ENCODE results near the gene CDH13. TPM values are rescaled to one million over a fixed set of nuclear protein-coding genes. Genes with fewer than 3 reads are reported as not detected.

CDH13 gene
- total RNA-seq, 4 donors from 2014 or later, result 3.4 to 14.8 (median 6.5) TPM

DNA sequence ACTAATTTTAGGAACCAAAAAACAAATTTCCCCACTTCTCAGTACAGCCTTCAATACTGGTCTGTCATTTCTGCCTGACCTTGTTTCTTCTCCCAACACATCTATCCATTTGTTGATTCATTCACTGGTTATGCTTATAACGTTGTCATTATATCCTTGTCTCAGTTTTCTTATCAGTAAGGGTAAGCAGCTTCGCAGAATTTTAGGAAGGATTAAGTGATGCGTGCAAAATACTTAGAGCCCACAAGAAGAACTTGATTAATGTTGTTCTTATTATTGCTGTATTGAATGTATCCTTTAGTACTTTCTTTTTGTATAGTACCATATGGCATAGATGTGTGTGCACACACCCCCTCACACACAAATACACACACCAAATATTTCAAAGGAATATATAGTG is 777.5 kb downstream of the CDH13 start:
- H3K27ac ChIP-seq, result no peak overlapping the region
- H3K36me3 ChIP-seq, result no peaks in the 10 kb centered on the region
- peaks cover 0 to 4% of the 10 kb centered on the region in 2 donors for H3K4me1 ChIP-seq
- H3K4me3 ChIP-seq (replicated peaks in 1 of 3), result no peak overlapping the region
- TF ChIP-seq, protein P1, sequence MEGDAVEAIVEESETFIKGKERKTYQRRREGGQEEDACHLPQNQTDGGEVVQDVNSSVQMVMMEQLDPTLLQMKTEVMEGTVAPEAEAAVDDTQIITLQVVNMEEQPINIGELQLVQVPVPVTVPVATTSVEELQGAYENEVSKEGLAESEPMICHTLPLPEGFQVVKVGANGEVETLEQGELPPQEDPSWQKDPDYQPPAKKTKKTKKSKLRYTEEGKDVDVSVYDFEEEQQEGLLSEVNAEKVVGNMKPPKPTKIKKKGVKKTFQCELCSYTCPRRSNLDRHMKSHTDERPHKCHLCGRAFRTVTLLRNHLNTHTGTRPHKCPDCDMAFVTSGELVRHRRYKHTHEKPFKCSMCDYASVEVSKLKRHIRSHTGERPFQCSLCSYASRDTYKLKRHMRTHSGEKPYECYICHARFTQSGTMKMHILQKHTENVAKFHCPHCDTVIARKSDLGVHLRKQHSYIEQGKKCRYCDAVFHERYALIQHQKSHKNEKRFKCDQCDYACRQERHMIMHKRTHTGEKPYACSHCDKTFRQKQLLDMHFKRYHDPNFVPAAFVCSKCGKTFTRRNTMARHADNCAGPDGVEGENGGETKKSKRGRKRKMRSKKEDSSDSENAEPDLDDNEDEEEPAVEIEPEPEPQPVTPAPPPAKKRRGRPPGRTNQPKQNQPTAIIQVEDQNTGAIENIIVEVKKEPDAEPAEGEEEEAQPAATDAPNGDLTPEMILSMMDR (IDR thresholded peaks at IDR 0.05), result no peak
- no peak for TF ChIP-seq POLR2A (IDR thresholded peaks at IDR 0.05)
- no peaks in the 10 kb centered on the region for H3K27me3 ChIP-seq
- DNase-seq, result no peak
- intact Hi-C loops (cut with DNase I), result no loop called here
- H3K9me3 ChIP-seq, result no peaks in the 10 kb centered on the region
- WGBS, 2 donors, result 82% methylated on average over 3 of the region's 3 CpGs

DNA sequence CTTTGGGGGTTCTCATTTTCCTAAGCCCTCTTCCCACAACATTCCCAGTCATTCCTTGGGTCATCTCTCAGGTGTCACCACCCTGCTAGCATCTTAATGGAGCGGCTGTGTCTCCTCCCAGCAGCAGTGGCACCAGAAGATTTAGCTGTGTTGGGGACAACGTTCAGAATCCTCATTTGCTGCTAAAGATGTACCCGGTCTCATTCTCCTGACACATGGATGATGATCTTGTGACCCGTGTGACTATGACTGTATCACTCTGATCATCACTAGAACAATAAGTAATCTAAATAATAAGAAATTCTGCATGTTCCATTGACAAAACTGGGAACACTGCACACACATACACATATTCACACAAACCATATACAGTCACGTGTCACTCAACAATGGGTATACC is 781.2 kb downstream of the CDH13 start:
- 81 to 87% methylated on average over 5 of the region's 5 CpGs for WGBS, 2 donors
- Histone ChIP-seq H3K27ac (no peak overlapping the region), H3K4me1 (no peaks in the 10 kb centered on the region), H3K36me3 (no peaks in the 10 kb centered on the region), H3K9me3 (no peaks in the 10 kb centered on the region), H3K4me3 (replicated peaks in 1 of 3) (no peak overlapping the region), H3K27me3 (no peaks in the 10 kb centered on the region)
- TF ChIP-seq, protein P1 (IDR thresholded peaks at IDR 0.05), result no peak
- no peak for TF ChIP-seq POLR2A (IDR thresholded peaks at IDR 0.05)
- intact Hi-C loops (cut with DNase I), result no loop called here
- DNase-seq, result no peak

DNA sequence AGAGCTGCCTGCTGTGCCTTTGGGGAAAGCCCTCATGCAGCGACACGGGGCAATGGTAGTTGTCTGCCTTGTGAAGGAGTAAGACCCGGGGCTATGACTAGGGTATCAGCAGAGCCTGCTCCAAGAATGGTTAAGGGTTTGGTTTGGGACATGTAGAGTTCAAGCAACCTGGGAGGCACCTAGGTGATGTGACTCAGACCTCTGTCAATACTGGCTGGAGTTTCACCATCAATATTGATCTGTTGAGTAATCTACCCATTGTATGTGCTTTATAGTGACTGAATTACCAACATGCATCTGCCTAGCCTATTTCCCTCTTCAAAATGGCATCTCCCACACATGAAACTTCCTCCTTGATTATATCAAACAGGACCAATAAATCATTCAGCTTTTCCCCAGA is 782.6 kb downstream of the CDH13 start:
- Histone ChIP-seq H3K27me3 (no peaks in the 10 kb centered on the region), H3K4me1 (no peaks in the 10 kb centered on the region), H3K36me3 (no peaks in the 10 kb centered on the region), H3K4me3 (replicated peaks in 1 of 3) (no peak overlapping the region), H3K27ac (no peak overlapping the region), H3K9me3 (no peaks in the 10 kb centered on the region)
- TF ChIP-seq, protein P1 (IDR thresholded peaks at IDR 0.05), result no peak
- no peak for TF ChIP-seq POLR2A (IDR thresholded peaks at IDR 0.05)
- no peak for DNase-seq
- 77 to 90% methylated on average over 3 of the region's 3 CpGs for WGBS, 2 donors
- intact Hi-C loops (cut with DNase I), result no loop called here

DNA sequence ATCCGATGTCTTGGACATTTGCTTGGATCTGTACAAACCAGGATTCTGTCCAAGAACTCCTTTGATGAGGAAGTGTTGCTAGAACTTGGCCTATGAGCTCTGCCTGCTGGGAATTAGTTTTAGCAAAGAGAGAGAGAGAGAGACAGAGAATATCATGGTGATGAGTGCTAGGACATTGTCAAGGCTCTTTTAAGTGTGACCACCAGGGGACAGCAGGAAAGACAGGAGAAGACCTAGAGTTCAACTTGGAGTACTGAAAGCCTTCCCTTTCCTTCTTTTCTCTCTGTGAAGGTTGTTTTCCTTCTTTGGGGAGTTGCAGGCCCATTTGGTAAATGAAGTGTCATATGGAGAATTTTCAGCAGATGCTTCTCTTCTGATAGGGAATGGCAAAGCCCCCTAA is 791.8 kb downstream of the CDH13 start:
- no peak for DNase-seq
- Histone ChIP-seq H3K27ac (no peak overlapping the region), H3K4me1 (no peaks in the 10 kb centered on the region), H3K4me3 (replicated peaks in 1 of 3) (no peak overlapping the region), H3K36me3 (no peaks in the 10 kb centered on the region), H3K27me3 (no peaks in the 10 kb centered on the region), H3K9me3 (no peaks in the 10 kb centered on the region)
- intact Hi-C loops (cut with DNase I), result no loop called here
- no peak for TF ChIP-seq POLR2A (IDR thresholded peaks at IDR 0.05)
- TF ChIP-seq, protein P1 (IDR thresholded peaks at IDR 0.05), result no peak
- 86 to 90% methylated on average over 1 of the region's 1 CpG for WGBS, 2 donors

DNA sequence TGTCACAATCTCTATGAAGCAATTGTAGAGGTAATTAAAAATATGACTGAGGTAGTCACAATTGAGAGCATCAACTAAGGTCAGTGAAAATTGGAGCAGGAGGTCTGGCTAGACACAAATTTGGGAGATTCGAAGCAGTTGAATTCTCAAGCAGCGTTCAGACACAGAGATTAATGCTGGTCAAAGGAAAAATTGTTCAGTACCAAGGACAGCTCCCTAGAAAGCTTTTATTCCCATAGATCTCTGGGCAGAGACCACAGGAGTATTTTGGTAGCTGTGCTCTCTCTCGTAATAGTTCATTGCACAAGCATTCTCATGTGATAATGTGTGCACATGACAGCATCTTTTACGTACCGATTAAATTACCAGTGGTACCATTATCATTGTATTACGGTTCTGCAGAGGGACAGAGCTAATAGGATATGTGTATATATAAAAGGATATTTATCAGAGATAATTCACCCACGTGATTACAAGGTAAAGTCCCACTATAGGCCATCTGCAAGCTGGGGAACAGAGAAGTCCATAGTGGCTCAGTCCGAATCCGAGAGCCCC is 793.5 kb downstream of the CDH13 start:
- no peaks in the 10 kb centered on the region for H3K36me3 ChIP-seq
- H3K9me3 ChIP-seq, result no peaks in the 10 kb centered on the region
- 67 to 70% methylated on average over 9 of the region's 9 CpGs for WGBS, 2 donors
- H3K27ac ChIP-seq, result no peak overlapping the region
- H3K27me3 ChIP-seq, result no peaks in the 10 kb centered on the region
- no peak for DNase-seq
- intact Hi-C loops (cut with DNase I), result no loop called here
- TF ChIP-seq POLR2A (IDR thresholded peaks at IDR 0.05), result no peak
- TF ChIP-seq, protein P1 (IDR thresholded peaks at IDR 0.05), result no peak
- no peaks in the 10 kb centered on the region for H3K4me1 ChIP-seq
- no peak overlapping the region for H3K4me3 ChIP-seq (replicated peaks in 1 of 3)

All from thyroid gland (tissue), 4 donors.